ENCODE measurements around the gene CDC37L1. TPM values are rescaled to one million over a fixed set of nuclear protein-coding genes. Genes with fewer than 3 reads are reported as not detected.
"Not testable (repeated sequence)": the region's sequence is repeated elsewhere in the genome, so short reads cannot be mapped to it uniquely, and the experiment has no call there.

The CDC37L1 gene
- total and polyA plus RNA-seq, 3 donors from 2014 or later, result 18.2 to 31.2 (median 31.2) TPM

- Histone ChIP-seq H3K4me1 (no peaks in the 10 kb centered on the region), H3K36me3 (ENCODE audit: low read depth, missing control alignments) (no peaks in the 10 kb centered on the region), H3K27me3 (no peaks in the 10 kb centered on the region), H3K9me3 (no peaks in the 10 kb centered on the region), H3K4me3 (no peak overlapping the region), H3K27ac (no peak overlapping the region)
- TF ChIP-seq POLR2A (IDR thresholded peaks at IDR 0.05) (no peak), CTCF (IDR thresholded peaks at IDR 0.05) (no peak)
- DNase-seq, result no peak
- intact Hi-C loops (cut with DNase I; ENCODE audit: low total_unique reads), result no loop called here
- 70 to 94% methylated on average over 3 of the region's 3 CpGs for WGBS, 2 donors
These were observed 22.7 kb upstream of the CDC37L1 start for GRCh38 chr9:4656621-4657020.

GRCh38 chr9:4657426-4658159 lies 21.8 kb upstream of the CDC37L1 start:
- WGBS, 2 donors, result 92 to 96% methylated on average over 4 of the region's 4 CpGs
- intact Hi-C loops (cut with DNase I; ENCODE audit: low total_unique reads), result no loop called here

GRCh38 chr9:4660665-4661064 lies 18.7 kb upstream of the CDC37L1 start:
- H3K27ac ChIP-seq; H3K4me1 ChIP-seq; DNase-seq; H3K4me3 ChIP-seq; H3K27me3 ChIP-seq; H3K9me3 ChIP-seq; H3K36me3 ChIP-seq (ENCODE audit: low read depth, missing control alignments): not testable (repeated sequence)
- intact Hi-C loops (cut with DNase I; ENCODE audit: low total_unique reads), result loop anchor here (5.0 kb wide), 1 partner anchor 82 kb away; the partner anchor contains the start of gene AK3
- 93 to 100% methylated on average over 2 to 5 of the region's 5 CpGs for WGBS, 2 donors

More at GRCh38 chr9:4657426-4658159, 21.8 kb upstream of the CDC37L1 start:
- TF ChIP-seq CTCF (IDR thresholded peaks at IDR 0.05) (no peak), POLR2A (IDR thresholded peaks at IDR 0.05) (no peak)
- Histone ChIP-seq H3K9me3 (no peaks in the 10 kb centered on the region), H3K27me3 (no peaks in the 10 kb centered on the region), H3K4me1 (no peaks in the 10 kb centered on the region), H3K36me3 (ENCODE audit: low read depth, missing control alignments) (no peaks in the 10 kb centered on the region), H3K27ac (no peak overlapping the region), H3K4me3 (no peak overlapping the region)
- DNase-seq, result no peak

- TF ChIP-seq CTCF (IDR thresholded peaks at IDR 0.05), result no peak
- TF ChIP-seq POLR2A (IDR thresholded peaks at IDR 0.05), result no peak
- Histone ChIP-seq H3K36me3 (ENCODE audit: low read depth, missing control alignments) (no peaks in the 10 kb centered on the region), H3K27me3 (no peaks in the 10 kb centered on the region), H3K4me3 (peak overlapping the region in 1 of 2 donors; percentile 81), H3K4me1 (no peaks in the 10 kb centered on the region), H3K27ac (no peak overlapping the region), H3K9me3 (no peaks in the 10 kb centered on the region)
- intact Hi-C loops (cut with DNase I; ENCODE audit: low total_unique reads), result loop anchor here (5.0 kb wide), 1 partner anchor 81 kb away; the partner anchor contains the start of gene AK3
- WGBS, 2 donors, result 47 to 67% methylated on average over 1 of the region's 1 CpG
- DNase-seq, result no peak
These were observed 18.2 kb upstream of the CDC37L1 start for GRCh38 chr9:4661165-4661564.

GRCh38 chr9:4661611-4662010 lies 17.8 kb upstream of the CDC37L1 start:
- no peaks in the 10 kb centered on the region for H3K36me3 ChIP-seq (ENCODE audit: low read depth, missing control alignments)
- intact Hi-C loops (cut with DNase I; ENCODE audit: low total_unique reads), result loop anchor here (5.0 kb wide), 1 partner anchor 81 kb away; the partner anchor contains the start of gene AK3
- TF ChIP-seq CTCF (IDR thresholded peaks at IDR 0.05), result no peak
- no peak for TF ChIP-seq POLR2A (IDR thresholded peaks at IDR 0.05)
- no peaks in the 10 kb centered on the region for H3K4me1 ChIP-seq
- H3K27me3 ChIP-seq, result no peaks in the 10 kb centered on the region
- WGBS, 2 donors, result 3 to 6% methylated on average over 5 of the region's 5 CpGs
- no peaks in the 10 kb centered on the region for H3K9me3 ChIP-seq
- peak overlapping the region; percentile 77 to 81 for H3K4me3 ChIP-seq
- peak overlapping the region; percentile 69 to 84 for H3K27ac ChIP-seq
- DNase-seq, result no peak

All from testis (tissue), 3 donors.